Esophagus (tissue), 2 donors: ENCODE measurements around the gene TTC23L. TPM values are rescaled to one million over a fixed set of nuclear protein-coding genes. Genes with fewer than 3 reads are reported as not detected.

Source experiments
- H3K27ac ChIP-seq, 2 donors: one replicate each; pipeline ENCODE4 v1.5.1; 2013; ENCODE audit warnings: low read depth in 2 of 2, mild to moderate bottlenecking in 2 of 2, inconsistent platforms in 1 of 2, low read length in 1 of 2, moderate library complexity in 1 of 2
- H3K27me3 ChIP-seq, 2 donors: one replicate each; pipeline ENCODE4 v1.6.1; 2013; ENCODE audit warnings: low read length in 2 of 2, control low read depth in 1 of 2, mild to moderate bottlenecking in 1 of 2; ENCODE audit not compliant: insufficient read depth in 2 of 2, control insufficient read depth in 1 of 2
- H3K36me3 ChIP-seq, 2 donors: one replicate each; pipeline ENCODE4 v1.6.1; 2013; ENCODE audit warnings: low read length in 1 of 2; ENCODE audit not compliant: control insufficient read depth in 2 of 2, insufficient read depth in 2 of 2
- H3K4me1 ChIP-seq, 2 donors: one replicate each; pipeline ENCODE4 v1.6.1; 2013; ENCODE audit warnings: low read length in 1 of 2; ENCODE audit not compliant: control insufficient read depth in 2 of 2, insufficient read depth in 2 of 2
- H3K4me3 ChIP-seq, 2 donors: one replicate each; pipeline ENCODE4 v1.5.1; 2013; ENCODE audit warnings: low read length in 2 of 2, mild to moderate bottlenecking in 2 of 2, low read depth in 1 of 2, moderate library complexity in 1 of 2
- H3K9me3 ChIP-seq, 2 donors: one replicate each; pipeline ENCODE4 v1.6.1; 2013; ENCODE audit warnings: mild to moderate bottlenecking in 2 of 2, low read depth in 1 of 2, low read length in 1 of 2, moderate library complexity in 1 of 2; ENCODE audit not compliant: control insufficient read depth in 2 of 2, insufficient read depth in 1 of 2
- WGBS, 2 donors: extraction: QIAGEN DNeasy Blood & Tissue Kit; methylation state at CpG; one replicate each; pipeline ENCODE4 v1.1.7; 2013; 5-methylcytosine and 5-hydroxymethylcytosine counted together
- polyA plus RNA-seq, 2 donors: library from polyadenylated mRNA; stranded (reverse); fragments of 200-250 nt; gene quantifications; one replicate each; pipeline ENCODE4 v1.2.3, GENCODE V29; 2013
- donor health status: healthy with polysubstance abuse.
- donor health status: Bipolar disorder and iron deficiency.

TTC23L gene, protein sequence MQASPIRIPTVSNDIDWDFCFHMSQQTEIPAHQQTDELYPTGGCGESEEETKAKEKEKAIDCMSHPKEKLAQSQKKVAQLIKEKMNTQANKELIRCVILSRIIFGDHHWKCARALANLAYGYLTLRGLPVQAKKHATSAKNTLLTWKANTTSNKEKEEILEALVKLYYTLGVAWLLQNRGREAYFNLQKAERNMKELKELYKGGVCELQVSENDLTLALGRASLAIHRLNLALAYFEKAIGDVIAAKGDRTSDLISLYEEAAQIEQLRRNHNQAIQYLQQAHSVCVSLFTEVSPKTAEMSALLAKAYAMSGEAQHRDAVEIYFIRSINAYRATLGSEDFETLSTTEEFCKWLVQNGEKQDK
- under 1 TPM in 1 of 2 donors, not detected in 1; 0.04 TPM for polyA plus RNA-seq

GRCh38 chr5:34838785-34839714 lies at the start of gene TTC23L:
TTC23L (plus strand) TSS chr5:34839164; CDS start chr5:34840672, 1,508 bp downstream.
- Histone ChIP-seq H3K27me3 (no peaks in the 10 kb centered on the region), H3K4me1 (no peaks in the 10 kb centered on the region), H3K4me3 (peak within 1 kb of the TSS; percentile 71 to 87), H3K9me3 (no peaks in the 10 kb centered on the region), H3K36me3 (no peaks in the 10 kb centered on the region), H3K27ac (peak within 1 kb of the TSS; percentile 47 to 85)
- 2 to 3% methylated on average over 73 of the region's 73 CpGs for whole genome bisulfite sequencing, 2 donors

GRCh38 chr5:34789639-34790038 lies 49.3 kb upstream of the TTC23L start:
- no peaks in the 10 kb centered on the region for H3K27me3 ChIP-seq
- H3K9me3 ChIP-seq, result no peaks in the 10 kb centered on the region
- no peak overlapping the region for H3K4me3 ChIP-seq
- H3K4me1 ChIP-seq, result no peaks in the 10 kb centered on the region
- no peak overlapping the region for H3K27ac ChIP-seq
- H3K36me3 ChIP-seq, result no peaks in the 10 kb centered on the region
- whole genome bisulfite sequencing, 2 donors, result 88 to 93% methylated on average over 2 of the region's 2 CpGs

- Histone ChIP-seq H3K9me3 (no peaks in the 10 kb centered on the region), H3K4me3 (no peak overlapping the region), H3K27ac (no peak overlapping the region), H3K27me3 (no peaks in the 10 kb centered on the region), H3K4me1 (no peaks in the 10 kb centered on the region), H3K36me3 (no peaks in the 10 kb centered on the region)
- WGBS, 2 donors, result 54 to 66% methylated on average over 1 of the region's 1 CpG
These were observed 48.9 kb upstream of the TTC23L start for GRCh38 chr5:34790069-34790468.

DNA sequence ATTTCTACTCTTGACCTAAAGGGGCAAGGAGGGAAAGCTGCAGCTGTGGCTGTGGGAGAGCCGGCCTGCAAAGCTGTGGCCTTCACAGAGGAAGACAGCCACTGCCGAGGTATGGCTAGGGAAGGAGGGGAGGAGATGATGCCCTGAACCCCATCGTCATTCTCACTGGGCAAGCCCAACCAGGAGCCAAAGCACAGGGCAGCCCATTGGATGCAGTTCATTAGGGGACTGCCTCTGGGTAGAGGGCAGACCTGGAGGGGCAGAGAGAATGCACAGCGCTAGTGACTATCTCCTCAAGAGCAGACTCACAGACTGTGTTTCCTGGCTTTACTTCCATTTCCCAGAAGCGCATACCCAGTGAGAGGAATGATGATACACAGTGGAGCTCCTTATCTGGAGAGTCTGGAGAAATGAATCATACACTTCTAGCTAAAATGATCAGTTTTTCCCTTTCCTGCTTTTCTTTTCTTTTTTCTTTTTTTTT lies 47.2 kb upstream of the TTC23L start:
- Histone ChIP-seq H3K4me1 (no peaks in the 10 kb centered on the region), H3K27ac (no peak overlapping the region), H3K36me3 (no peaks in the 10 kb centered on the region), H3K27me3 (no peaks in the 10 kb centered on the region), H3K4me3 (no peak overlapping the region), H3K9me3 (no peaks in the 10 kb centered on the region)
- 86 to 91% methylated on average over 5 of the region's 5 CpGs for WGBS, 2 donors

- no peaks in the 10 kb centered on the region for H3K27me3 ChIP-seq
- no peak overlapping the region for H3K4me3 ChIP-seq
- H3K4me1 ChIP-seq, result no peaks in the 10 kb centered on the region
- H3K27ac ChIP-seq, result no peak overlapping the region
- peaks cover 0 to 6% of the 10 kb centered on the region in 2 donors for H3K36me3 ChIP-seq
- no peaks in the 10 kb centered on the region for H3K9me3 ChIP-seq
- 94 to 98% methylated on average over 9 of the region's 9 CpGs for WGBS, 2 donors
These were observed 36.0 kb upstream of the TTC23L start for GRCh38 chr5:34802834-34803563.

DNA sequence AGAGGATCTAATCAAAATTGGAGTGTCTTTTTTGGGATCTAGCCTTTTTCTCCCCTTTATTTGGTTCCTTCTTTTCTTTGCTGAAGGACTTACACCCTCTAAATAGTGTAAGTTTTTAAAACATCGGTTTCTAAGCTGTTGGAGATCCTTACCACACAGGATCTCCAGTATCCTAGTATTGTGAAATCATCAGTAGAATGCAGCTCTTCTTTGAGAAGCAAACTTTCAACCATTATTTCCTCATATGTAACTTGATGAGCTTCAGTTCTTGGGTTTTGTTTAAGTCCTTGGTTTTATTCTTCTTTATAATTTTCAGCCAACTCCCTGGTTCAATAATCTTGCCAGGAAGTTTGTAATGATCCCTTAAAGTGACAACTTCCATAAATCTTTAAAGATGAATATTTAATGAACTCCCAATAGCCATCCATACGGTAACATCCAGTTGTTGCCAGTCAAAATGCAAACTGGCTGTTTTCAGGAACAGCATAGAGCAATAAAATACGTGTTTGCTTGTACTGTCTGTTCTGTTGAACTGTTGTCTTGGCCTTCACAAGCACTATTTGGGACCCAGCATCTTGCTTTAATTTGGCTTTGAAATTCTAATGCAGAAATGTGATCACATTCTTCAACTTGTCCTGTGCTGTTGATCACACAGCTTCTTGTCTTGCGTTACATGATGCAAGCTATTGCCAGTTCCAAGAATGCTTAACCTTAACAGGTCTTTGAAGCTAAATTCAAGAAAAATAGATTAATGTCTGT lies 34.8 kb upstream of the TTC23L start:
- Histone ChIP-seq H3K27ac (no peak overlapping the region), H3K4me1 (no peaks in the 10 kb centered on the region), H3K9me3 (no peaks in the 10 kb centered on the region), H3K4me3 (no peak overlapping the region), H3K27me3 (no peaks in the 10 kb centered on the region), H3K36me3 (peaks cover 0 to 6% of the 10 kb centered on the region in 2 donors)
- WGBS, 2 donors, result 77 to 89% methylated on average over 4 of the region's 4 CpGs

DNA sequence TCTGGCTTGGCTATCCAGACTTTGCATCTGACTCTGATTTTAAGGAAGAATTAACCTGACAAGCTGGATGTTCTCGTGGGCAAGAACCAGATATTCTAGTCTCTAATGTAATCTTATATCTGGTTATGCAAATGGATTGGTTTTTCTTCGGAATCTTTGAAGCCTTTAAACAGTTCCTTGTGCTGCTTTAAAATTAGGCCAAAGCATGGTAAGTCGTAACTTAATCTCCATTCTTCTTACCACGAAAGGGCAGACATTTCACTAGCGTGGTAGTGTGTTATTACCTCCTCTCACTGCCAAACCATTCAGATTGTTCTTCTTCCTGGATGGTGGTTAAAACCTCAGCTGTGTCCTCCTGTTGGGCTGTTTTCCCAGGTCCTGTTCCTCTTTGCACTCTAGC lies 34.1 kb upstream of the TTC23L start:
- peaks cover 0 to 6% of the 10 kb centered on the region in 2 donors for H3K36me3 ChIP-seq
- H3K27ac ChIP-seq, result peak overlapping the region in 1 of 2 donors; percentile 49
- WGBS, 2 donors, result 74 to 82% methylated on average over 5 of the region's 5 CpGs
- no peak overlapping the region for H3K4me3 ChIP-seq
- no peaks in the 10 kb centered on the region for H3K27me3 ChIP-seq
- H3K9me3 ChIP-seq, result no peaks in the 10 kb centered on the region
- H3K4me1 ChIP-seq, result no peaks in the 10 kb centered on the region

GRCh38 chr5:34806532-34806931 lies 32.4 kb upstream of the TTC23L start:
- no peak overlapping the region for H3K4me3 ChIP-seq
- no peaks in the 10 kb centered on the region for H3K36me3 ChIP-seq
- H3K27me3 ChIP-seq, result no peaks in the 10 kb centered on the region
- no peaks in the 10 kb centered on the region for H3K4me1 ChIP-seq
- 91 to 95% methylated on average over 6 of the region's 6 CpGs for WGBS, 2 donors
- H3K27ac ChIP-seq, result no peak overlapping the region
- H3K9me3 ChIP-seq, result no peaks in the 10 kb centered on the region
